NT2/D1 (cell line): Measurements from ENCODE around the gene NFIA.

Experiments
- DNase-seq: peaks from one replicate; pipeline ENCODE4 v3.0.0-alpha.2; 2011; ENCODE audit warnings: low read depth, low spot score
- H3K27me3 ChIP-seq: 2 replicates; pipeline ENCODE4 v1.6.0; 2011; ENCODE audit warnings: mild to moderate bottlenecking; ENCODE audit not compliant: insufficient read length, insufficient read depth
- H3K36me3 ChIP-seq: 2 replicates; pipeline ENCODE4 v1.6.1; 2011; ENCODE audit warnings: mild to moderate bottlenecking, low read length, mixed read lengths; ENCODE audit not compliant: insufficient read depth, insufficient read length
- H3K4me1 ChIP-seq: 2 replicates; pipeline ENCODE4 v1.5.1; 2011; ENCODE audit not compliant: insufficient read depth, insufficient read length
- H3K4me3 ChIP-seq: 2 replicates; pipeline ENCODE4 v1.5.1; 2011; ENCODE audit warnings: low read depth; ENCODE audit not compliant: insufficient read length
- H3K9ac ChIP-seq: 2 replicates; pipeline ENCODE4 v1.6.0; 2011; ENCODE audit warnings: low read depth; ENCODE audit not compliant: insufficient read length
- H3K9me3 ChIP-seq: 2 replicates; pipeline ENCODE4 v1.5.1; 2011; ENCODE audit warnings: mild to moderate bottlenecking, low read length; ENCODE audit not compliant: insufficient read depth
- SUZ12 ChIP-seq: IDR thresholded peaks from 2 replicates; pipeline ENCODE4 v1.6.1; 2011; ENCODE audit not compliant: insufficient read length, insufficient read depth; ENCODE audit errors: extremely low read depth
- YY1 ChIP-seq: IDR thresholded peaks from 2 replicates; pipeline ENCODE4 v1.6.1; 2011; ENCODE audit not compliant: insufficient read length, insufficient read depth
- ZNF274 ChIP-seq: IDR thresholded peaks from 2 replicates; pipeline ENCODE4 v1.6.1; 2011; ENCODE audit warnings: mild to moderate bottlenecking, low read depth, low read length

The NFIA gene

DNA sequence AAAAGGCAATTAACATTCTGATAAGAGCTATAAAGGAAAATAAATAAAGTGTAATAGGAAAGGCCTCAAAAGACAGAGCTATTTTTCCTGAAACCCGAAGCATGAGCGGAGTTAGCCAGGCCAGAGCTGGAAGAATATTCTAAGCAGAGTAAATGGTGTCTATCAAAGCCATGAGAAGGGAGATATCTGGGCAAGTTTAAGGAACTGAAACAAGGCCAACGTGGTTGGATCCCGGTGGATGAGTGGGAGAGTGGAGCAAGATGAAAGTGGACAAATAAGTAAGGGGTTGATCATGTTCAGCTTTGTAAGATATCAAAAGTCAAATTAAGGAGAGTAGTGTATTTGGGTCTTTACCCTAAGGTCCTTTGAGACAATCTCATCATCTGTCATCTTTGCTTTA is 408.6 kb downstream of the NFIA start:
- Histone ChIP-seq H3K9me3 (no peaks in the 10 kb centered on the region), H3K27me3 (peaks cover 7% of the 10 kb centered on the region), H3K4me1 (no peaks in the 10 kb centered on the region), H3K36me3 (no peaks in the 10 kb centered on the region), H3K4me3 (no peak overlapping the region), H3K9ac (no peak overlapping the region)
- TF ChIP-seq YY1 (no peak), SUZ12 (no peak), ZNF274 (no peak)
- DNase-seq, result no peak

DNA sequence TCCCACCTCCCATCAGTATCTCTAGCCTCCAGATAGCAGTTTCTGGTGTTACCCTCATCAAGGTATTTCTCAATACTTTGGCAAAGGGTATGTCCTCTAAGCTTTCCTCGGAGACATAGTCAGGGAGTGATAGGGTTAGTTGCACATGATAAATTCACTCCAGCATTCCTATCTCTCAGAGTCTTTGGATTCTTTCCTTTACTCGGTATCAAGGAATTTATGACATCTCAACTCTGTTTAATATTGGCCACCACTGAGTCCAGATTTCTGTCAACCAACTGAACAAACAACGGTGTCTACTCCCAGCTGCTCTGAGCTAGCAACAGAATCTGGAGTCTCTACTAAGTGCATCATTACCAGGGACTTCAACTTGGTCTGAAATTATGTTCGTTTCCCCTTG is 409.1 kb downstream of the NFIA start:
- H3K36me3 ChIP-seq, result no peaks in the 10 kb centered on the region
- H3K27me3 ChIP-seq, result peaks cover 7% of the 10 kb centered on the region
- TF ChIP-seq ZNF274 (no peak), YY1 (no peak), SUZ12 (no peak)
- no peaks in the 10 kb centered on the region for H3K9me3 ChIP-seq
- no peak overlapping the region for H3K4me3 ChIP-seq
- no peaks in the 10 kb centered on the region for H3K4me1 ChIP-seq
- H3K9ac ChIP-seq, result no peak overlapping the region
- DNase-seq, result no peak

DNA sequence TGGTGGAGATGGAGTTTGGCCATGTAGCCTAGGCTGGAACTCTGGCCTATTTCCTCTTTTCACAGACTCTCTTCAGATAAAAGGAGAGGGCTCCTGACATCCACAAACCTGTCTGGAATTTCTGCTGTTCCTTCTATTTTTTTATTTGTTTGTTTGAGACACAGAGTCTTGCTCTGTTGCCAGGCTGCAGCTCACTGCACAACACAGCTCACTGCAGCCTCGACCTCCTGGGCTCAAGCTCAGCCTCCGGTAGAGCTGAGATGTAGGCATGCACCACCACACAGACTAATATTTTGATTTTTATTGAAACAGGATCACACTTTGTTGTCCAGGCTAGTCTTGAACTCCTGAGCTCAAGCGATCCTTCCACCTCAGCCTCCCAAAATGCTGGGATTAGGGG is 411.6 kb downstream of the NFIA start:
- DNase-seq, result no peak
- Histone ChIP-seq H3K4me1 (no peaks in the 10 kb centered on the region), H3K36me3 (no peaks in the 10 kb centered on the region), H3K9ac (no peak overlapping the region), H3K27me3 (no peaks in the 10 kb centered on the region), H3K9me3 (no peaks in the 10 kb centered on the region), H3K4me3 (no peak overlapping the region)
- TF ChIP-seq SUZ12 (no peak), ZNF274 (no peak), YY1 (no peak)

DNA sequence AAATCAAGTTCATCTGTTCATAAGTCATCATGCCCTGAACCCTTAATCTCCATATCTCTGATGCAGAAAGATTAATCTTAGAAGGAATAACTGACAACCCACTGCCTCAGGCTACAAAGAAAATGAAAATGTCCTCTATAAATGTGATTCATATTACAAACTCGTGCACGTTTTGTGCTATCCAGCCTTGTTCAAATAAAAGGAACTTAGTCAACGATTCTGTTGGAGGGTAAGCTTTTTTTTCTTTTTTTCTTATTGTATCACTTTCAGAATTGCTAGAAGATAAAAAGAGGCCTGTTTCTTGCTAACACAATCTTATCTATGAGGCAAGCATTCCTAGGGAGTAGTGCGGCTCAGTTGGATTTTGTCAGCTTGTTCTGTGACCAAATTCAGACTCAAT is 414.1 kb downstream of the NFIA start:
- Histone ChIP-seq H3K27me3 (no peaks in the 10 kb centered on the region), H3K9ac (no peak overlapping the region), H3K36me3 (no peaks in the 10 kb centered on the region), H3K9me3 (no peaks in the 10 kb centered on the region), H3K4me3 (no peak overlapping the region), H3K4me1 (no peaks in the 10 kb centered on the region)
- no peak for TF ChIP-seq YY1
- no peak for TF ChIP-seq SUZ12
- no peak for DNase-seq

DNA sequence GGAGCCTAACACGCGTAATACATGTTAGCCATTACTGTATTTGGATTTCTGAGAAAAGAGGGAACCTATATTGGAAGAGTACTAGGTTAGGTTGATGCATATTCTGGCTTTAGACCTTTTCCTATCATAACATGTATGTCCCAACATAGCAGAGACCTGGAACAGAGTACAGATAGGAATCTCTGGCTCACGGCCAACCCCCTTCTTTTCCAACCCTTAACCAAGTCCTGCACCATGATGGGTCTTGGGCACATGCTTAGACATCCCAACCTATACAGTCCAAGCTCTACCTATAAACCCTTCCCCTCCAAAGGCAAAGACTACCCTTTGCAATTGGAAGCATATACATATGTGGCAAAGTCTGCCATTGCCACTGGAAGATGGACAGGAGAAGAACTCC is 414.7 kb downstream of the NFIA start:
- Histone ChIP-seq H3K4me1 (no peaks in the 10 kb centered on the region), H3K9me3 (no peaks in the 10 kb centered on the region), H3K36me3 (no peaks in the 10 kb centered on the region), H3K4me3 (no peak overlapping the region), H3K9ac (no peak overlapping the region), H3K27me3 (no peaks in the 10 kb centered on the region)
- TF ChIP-seq SUZ12 (no peak), ZNF274 (no peak), YY1 (no peak)
- DNase-seq, result no peak

DNA sequence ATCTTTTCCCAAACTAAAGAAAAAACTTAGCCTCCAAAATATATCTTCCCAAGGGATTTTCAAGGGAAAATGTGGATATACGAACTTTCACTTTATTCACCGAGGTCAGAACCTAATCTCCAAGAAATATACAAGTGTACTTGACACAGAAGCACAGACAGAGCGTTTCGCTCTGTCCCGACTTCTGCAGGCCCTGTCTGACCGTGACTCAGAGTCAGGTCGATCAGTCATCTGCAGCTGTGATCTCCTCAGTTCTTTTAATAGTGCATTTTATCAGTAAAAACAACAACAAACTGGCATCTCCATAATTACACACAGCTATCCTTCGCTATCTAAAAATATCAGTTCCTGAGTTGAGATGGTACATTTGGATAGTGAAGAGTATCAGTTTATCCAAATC is 416.0 kb downstream of the NFIA start:
- Histone ChIP-seq H3K27me3 (no peaks in the 10 kb centered on the region), H3K36me3 (no peaks in the 10 kb centered on the region), H3K9me3 (no peaks in the 10 kb centered on the region), H3K4me3 (no peak overlapping the region), H3K4me1 (no peaks in the 10 kb centered on the region), H3K9ac (no peak overlapping the region)
- TF ChIP-seq SUZ12 (no peak), YY1 (no peak), ZNF274 (no peak)
- no peak for DNase-seq

DNA sequence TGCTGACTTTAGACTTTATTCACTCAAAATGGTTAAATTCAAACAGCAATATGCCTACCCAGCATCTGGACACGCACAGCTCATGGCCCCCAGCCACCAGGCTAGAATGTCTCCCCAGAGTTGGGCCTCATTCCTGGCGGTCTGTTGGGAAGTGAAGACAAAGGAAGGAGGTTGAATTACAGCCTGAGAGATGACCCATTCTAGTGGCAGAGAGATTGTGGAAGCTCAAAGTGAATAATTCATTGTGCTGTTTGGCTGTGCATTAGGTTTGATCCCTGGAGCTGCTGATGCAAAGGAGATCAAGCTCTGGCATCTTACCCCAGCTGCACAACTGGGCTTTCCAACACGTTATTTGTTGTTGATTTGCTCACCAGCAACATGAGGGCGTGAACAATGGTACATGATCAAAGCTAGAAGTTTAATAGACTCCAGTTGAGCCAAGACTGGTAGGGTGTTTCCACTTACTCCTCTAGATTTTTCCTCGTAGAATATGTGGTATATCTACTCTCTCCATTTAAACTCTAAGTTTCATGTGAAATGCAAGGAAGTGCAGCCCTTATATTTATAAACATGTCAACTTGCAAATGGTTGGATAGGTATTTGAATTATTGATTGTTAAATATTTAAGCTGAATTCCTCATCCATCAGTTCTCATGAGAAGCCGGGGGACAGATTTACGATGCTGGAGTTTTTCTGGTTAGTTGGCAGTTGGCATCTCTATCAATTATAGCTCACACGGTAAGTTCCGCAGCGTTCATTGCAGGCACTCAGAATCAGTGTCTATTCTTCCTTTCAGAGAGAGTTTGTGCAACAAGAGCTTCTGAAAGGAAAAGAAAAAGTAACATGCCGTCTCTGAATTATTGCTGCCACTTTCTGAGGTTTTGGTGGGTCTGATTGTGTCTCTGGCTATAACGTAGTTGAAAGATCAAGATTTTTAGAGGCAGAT is 419.9 kb downstream of the NFIA start:
- no peaks in the 10 kb centered on the region for H3K9me3 ChIP-seq
- H3K36me3 ChIP-seq, result no peaks in the 10 kb centered on the region
- H3K4me1 ChIP-seq, result no peaks in the 10 kb centered on the region
- TF ChIP-seq ZNF274 (no peak), YY1 (no peak), SUZ12 (no peak)
- no peak overlapping the region for H3K9ac ChIP-seq
- H3K27me3 ChIP-seq, result no peaks in the 10 kb centered on the region
- DNase-seq, result no peak
- no peak overlapping the region for H3K4me3 ChIP-seq
